IPS-11a (cell line): Measurements from ENCODE around the gene P2RY11.

Experiments used
- H3K4me3 ChIP-seq: one replicate; pipeline ENCODE4 v1.5.1; 2013; ENCODE audit warnings: low read depth, low read length, control low read depth

The P2RY11 gene

GRCh38 chr19:10112895-10113591, 1.6 kb downstream of the P2RY11 start:
- no peak overlapping the region for H3K4me3 ChIP-seq

- H3K4me3 ChIP-seq, result no peak overlapping the region
Measured at GRCh38 chr19:10113592-10113963, 2.1 kb downstream of the P2RY11 start.

- H3K4me3 ChIP-seq, result no peak overlapping the region
Measured at GRCh38 chr19:10113964-10114650, 2.6 kb downstream of the P2RY11 start.

- H3K4me3 ChIP-seq, result no peak overlapping the region
Measured at GRCh38 chr19:10114651-10115391, 3.3 kb downstream of the P2RY11 start.

- H3K4me3 ChIP-seq, result no peak overlapping the region
Measured at GRCh38 chr19:10115392-10116084, 4.0 kb downstream of the P2RY11 start.

GRCh38 chr19:10116085-10116865, 4.8 kb downstream of the P2RY11 start:
- no peak overlapping the region for H3K4me3 ChIP-seq

- H3K4me3 ChIP-seq, result no peak overlapping the region
Measured at GRCh38 chr19:10116866-10117616, 5.5 kb downstream of the P2RY11 start.

GRCh38 chr19:10118960-10119359, 7.5 kb downstream of the P2RY11 start:
- peak overlapping the region; percentile 97 for H3K4me3 ChIP-seq

GRCh38 chr19:10120538-10121189, 9.2 kb downstream of the P2RY11 start:
- H3K4me3 ChIP-seq, result no peak overlapping the region

GRCh38 chr19:10122045-10122444, 10.6 kb downstream of the P2RY11 start:
- no peak overlapping the region for H3K4me3 ChIP-seq

GRCh38 chr19:10124429-10124828, 12.9 kb downstream of the P2RY11 start:
- no peak overlapping the region for H3K4me3 ChIP-seq

GRCh38 chr19:10126213-10126639, 14.7 kb downstream of the P2RY11 start:
- H3K4me3 ChIP-seq, result no peak overlapping the region

GRCh38 chr19:10132905-10133304, 21.4 kb downstream of the P2RY11 start:
- no peak overlapping the region for H3K4me3 ChIP-seq

- no peak overlapping the region for H3K4me3 ChIP-seq
Measured at GRCh38 chr19:10133596-10133995, 22.1 kb downstream of the P2RY11 start.

GRCh38 chr19:10134040-10134439, 22.5 kb downstream of the P2RY11 start:
- H3K4me3 ChIP-seq, result no peak overlapping the region

GRCh38 chr19:10135551-10136334, 24.2 kb downstream of the P2RY11 start:
- no peak overlapping the region for H3K4me3 ChIP-seq

GRCh38 chr19:10136936-10137335, 25.4 kb downstream of the P2RY11 start:
- no peak overlapping the region for H3K4me3 ChIP-seq
